VCaP (cell line): ENCODE data around the gene INPP5E.
A peak's percentile ranks its signal among the peaks of the same experiment; 100 is the strongest.

Experiments
- H3K27ac ChIP-seq: fragments of 450-650 bp; 2 replicates; pipeline ENCODE4 v1.5.1; 2017
- CTCF ChIP-seq: fragments of 450-650 bp; conservative IDR thresholded peaks from 2 replicates; pipeline ENCODE4 v1.5.1; 2017; ENCODE audit warnings: mild to moderate bottlenecking, moderate library complexity

The INPP5E gene

DNA sequence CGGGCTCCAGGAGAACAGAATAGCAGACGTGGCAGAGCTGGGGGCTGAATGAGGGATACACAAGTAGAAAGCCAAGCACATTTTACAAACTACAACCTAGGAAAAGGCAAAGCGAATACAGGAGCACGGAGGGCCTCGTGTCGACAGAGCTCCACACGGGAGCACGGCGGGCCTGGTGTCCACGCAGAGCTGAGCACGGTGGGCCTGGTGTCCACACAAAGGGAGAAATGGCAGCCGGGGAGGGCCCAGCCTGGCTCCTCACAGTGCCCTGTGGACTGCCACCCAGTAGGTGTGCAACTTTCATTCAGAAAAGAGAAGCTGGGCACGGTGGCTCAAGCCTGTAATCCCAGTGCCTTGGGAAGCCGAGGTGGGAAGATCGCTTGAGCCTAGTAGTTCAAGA is 3.4 kb upstream of the INPP5E start:
- TF ChIP-seq CTCF, result no peak
- H3K27ac ChIP-seq, result no peak overlapping the region

- no peak overlapping the region for H3K27ac ChIP-seq
- no peak for TF ChIP-seq CTCF
Measured at GRCh38 chr9:136442265-136442664, 2.6 kb upstream of the INPP5E start.

- no peak overlapping the region; the same call in 1 of the 2 replicates for H3K27ac ChIP-seq
- TF ChIP-seq CTCF, result no peak
Measured at GRCh38 chr9:136441681-136442245, 2.1 kb upstream of the INPP5E start.

GRCh38 chr9:136441191-136441680 is 1.6 kb upstream of the INPP5E start:
- no peak for TF ChIP-seq CTCF
- H3K27ac ChIP-seq, result peak overlapping the region; percentile 91

GRCh38 chr9:136438548-136439480 is 831 bp downstream of the INPP5E start:
- no peak for TF ChIP-seq CTCF
- H3K27ac ChIP-seq, result peak overlapping the region; percentile 91

- peak overlapping the region; percentile 91 for H3K27ac ChIP-seq
- no peak for TF ChIP-seq CTCF
Measured at GRCh38 chr9:136437839-136438547, 1.7 kb downstream of the INPP5E start.

DNA sequence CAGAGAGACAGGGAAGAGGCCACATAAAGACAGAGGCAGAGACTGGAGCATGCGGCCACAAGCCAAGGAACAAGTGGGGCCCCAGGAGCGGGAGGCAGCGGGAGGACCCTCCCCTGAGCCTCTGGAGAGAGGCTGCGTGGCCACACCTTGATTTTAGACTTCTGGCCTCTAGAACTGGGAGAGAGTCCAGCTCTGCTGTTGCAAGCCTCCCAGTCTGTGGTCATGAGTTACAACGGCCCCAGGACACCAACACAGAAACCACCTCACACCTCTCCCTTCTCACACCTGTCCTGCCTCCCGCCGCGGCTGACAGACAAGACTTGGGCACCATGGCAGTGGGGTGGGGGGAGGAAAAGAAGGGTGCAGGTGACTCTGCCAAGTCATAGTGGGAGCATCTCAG is 2.2 kb downstream of the INPP5E start:
- TF ChIP-seq CTCF, result no peak
- peak overlapping the region; percentile 91; the same call in 1 of the 2 replicates for H3K27ac ChIP-seq
